HG03064 (cell line): Measurements from ENCODE around the gene CCDC77.

ENCODE experiments used
- ATAC-seq: cut with Tn5 transposase; IDR thresholded peaks from one replicate; pipeline ENCODE4 v1.9.1; 2021; ENCODE audit warnings: low read depth; ENCODE audit not compliant: unreplicated experiment

Gene CCDC77

GRCh38 chr12:450438-450837 is 49.0 kb downstream of the CCDC77 start:
- no peak for ATAC-seq

- ATAC-seq: no peak
Measured at GRCh38 chr12:452667-453210, 51.3 kb downstream of the CCDC77 start.

GRCh38 chr12:454833-455232 is 53.4 kb downstream of the CCDC77 start:
- no peak for ATAC-seq

DNA sequence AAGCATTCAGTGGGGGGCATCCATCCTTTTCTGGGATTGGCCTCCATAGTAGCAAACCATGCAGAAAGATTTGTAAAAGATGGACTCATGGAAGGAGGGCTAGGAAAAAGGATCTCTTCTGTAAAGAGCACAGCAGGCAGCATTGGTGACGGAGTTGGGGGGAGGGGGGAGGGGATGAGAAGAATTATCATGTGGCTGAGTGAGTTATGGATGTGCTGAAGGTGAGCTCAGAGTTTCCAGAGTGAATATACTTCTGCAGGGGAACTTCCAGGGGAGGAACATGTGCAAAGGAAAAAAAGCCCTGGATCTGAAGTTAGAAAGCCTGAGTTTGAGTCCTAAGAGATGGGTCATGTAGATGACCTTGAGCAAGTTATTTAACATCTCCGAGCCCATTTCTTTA is 54.4 kb downstream of the CCDC77 start:
- ATAC-seq: no peak

- no peak for ATAC-seq
Measured at GRCh38 chr12:457676-458075, 56.2 kb downstream of the CCDC77 start.

- ATAC-seq: no peak
Measured at GRCh38 chr12:459050-459429, 57.6 kb downstream of the CCDC77 start.

GRCh38 chr12:459430-460258 is 58.2 kb downstream of the CCDC77 start, which contains the start of gene B4GALNT3:
Gene B4GALNT3 (plus strand): TSS chr12:459939. CDS start chr12:460377, 438 bp downstream.
- ATAC-seq: no peak

DNA sequence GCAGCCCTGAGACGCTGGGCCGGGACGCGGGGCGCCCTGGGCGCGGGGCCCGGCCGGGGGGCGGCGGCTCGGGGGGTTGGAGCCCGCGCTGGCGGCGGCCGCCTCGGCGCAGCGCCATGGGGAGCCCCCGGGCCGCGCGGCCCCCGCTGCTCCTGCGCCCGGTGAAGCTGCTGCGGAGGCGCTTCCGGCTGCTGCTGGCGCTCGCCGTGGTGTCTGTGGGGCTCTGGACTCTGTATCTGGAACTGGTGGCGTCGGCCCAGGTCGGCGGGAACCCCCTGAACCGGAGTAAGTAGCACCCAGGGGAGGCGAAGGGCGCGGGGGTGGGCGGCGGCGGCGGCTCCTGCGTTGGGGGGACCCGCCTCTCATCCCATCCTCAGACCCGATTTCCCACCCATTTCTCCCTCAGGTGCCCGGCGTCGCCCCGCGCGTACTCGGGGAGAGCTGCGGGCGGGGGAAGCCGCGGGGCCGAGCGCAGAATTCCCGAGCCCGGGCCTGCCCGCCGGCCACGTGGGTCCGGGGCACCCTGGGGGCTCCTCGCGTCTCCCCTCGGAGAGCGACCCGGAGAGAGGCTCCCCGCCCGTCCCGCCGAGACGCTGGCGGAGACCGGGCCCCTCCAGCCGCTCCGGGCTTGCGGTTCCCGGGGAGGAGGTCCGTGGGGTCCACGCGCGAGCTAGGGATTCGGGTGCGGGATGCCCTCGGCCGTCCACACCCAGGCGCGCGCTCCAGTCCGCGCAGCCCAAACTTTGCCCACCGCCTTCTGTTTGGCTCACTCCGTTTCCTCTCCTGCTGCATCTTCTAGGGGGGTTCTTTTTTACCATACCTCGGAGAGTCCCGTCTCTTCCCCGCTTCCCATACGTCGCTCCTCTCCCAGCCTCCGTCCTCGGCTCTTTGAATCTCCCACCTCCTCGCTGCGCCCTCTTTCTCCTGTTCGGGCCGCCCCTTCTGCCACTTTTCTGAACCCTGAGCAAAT is 59.1 kb downstream of the CCDC77 start:
- ATAC-seq: no peak

- ATAC-seq: no peak
Measured at GRCh38 chr12:461425-461824, 60.0 kb downstream of the CCDC77 start.

DNA sequence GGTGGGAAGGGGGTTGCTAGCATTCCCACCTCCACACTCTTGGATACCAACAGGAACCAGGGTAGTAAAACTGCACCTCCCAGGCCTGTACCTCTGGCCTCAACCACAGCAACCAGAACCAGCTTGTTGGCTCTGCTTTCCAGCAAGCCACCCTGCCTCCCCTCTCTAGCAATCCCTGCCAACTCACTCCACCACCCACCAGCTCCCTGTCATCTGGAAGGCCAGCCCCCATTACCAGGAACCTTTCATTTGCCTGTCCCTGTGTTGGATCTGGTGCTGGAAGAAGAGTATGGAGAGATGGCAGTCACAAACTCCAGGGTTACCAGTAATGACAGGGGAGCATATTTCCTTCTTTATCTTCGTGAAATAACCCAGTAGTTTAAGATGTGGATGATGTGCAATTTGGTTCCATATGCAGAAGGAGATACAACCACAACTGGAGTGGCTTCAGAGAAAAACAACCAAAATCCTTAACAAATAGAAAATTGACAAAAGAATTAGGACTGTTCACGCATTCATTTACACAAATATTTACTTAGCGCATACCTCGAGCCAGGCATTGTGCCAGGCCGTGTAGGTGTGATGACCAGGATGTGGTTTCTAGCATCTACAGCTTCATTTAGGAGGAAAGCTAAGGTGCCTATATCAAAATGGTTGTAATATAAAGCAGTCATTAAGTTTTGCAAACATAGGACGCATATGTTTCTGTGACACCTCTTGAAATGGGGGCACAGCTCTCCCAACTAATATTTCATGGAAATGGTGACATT is 61.7 kb downstream of the CCDC77 start:
- ATAC-seq: no peak

DNA sequence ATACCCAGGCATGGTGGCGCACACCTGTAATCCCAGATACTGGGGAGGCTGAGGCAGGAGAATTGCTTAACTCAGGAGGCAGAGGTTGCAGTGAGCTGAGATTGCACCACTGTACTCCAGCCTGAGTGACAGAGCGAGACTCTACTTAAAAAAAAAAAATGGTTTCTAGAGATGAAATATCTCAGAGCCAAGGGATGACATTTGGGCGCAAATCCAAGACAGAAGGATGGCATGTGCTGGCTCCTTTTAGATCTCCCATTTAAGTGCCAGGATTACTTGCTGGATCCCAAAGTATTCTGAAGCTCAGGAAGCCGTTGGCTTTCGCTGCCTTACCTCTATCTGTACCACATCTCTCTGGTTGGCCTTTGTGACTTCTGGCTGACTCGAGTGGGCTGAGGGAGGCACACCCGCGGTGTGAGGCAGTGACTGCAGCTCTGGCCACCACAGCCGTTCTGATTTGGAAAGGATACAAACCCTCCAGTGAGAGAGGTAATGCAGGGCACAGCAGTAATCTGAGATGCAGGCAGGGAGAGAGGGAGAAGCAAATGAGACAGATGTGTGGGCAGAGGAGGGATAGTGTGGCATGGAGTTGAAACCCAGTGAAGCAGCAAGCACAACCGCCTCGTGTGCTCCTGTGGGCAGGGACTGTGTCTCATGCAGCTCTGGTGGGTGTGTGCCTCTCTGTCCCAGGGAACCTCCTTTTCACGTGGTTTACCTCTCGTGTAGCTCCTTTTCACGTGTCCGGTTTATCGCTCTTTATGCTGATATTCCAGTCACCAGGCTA is 63.2 kb downstream of the CCDC77 start:
- no peak for ATAC-seq

- ATAC-seq: no peak
Measured at GRCh38 chr12:466039-466438, 64.6 kb downstream of the CCDC77 start.

DNA sequence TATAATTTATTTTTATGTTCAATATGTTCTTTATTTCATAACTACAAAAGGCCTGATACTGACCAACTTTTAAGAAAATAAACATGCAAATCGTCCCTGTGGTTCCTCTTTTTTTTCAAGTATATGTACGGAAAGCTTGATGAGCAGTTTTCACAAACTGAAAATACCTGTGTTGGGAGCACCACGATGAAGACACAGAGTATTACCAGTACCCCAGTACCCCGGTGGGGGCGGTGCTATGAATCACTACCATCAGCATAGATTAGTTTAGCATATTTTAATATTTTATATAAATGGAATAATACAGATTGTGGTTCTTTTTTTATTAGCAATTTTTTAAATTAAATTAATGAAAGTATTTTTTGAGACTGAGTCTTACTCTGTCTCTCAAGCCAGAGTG is 65.3 kb downstream of the CCDC77 start:
- ATAC-seq: no peak

GRCh38 chr12:467591-467990 is 66.1 kb downstream of the CCDC77 start:
- ATAC-seq: no peak

DNA sequence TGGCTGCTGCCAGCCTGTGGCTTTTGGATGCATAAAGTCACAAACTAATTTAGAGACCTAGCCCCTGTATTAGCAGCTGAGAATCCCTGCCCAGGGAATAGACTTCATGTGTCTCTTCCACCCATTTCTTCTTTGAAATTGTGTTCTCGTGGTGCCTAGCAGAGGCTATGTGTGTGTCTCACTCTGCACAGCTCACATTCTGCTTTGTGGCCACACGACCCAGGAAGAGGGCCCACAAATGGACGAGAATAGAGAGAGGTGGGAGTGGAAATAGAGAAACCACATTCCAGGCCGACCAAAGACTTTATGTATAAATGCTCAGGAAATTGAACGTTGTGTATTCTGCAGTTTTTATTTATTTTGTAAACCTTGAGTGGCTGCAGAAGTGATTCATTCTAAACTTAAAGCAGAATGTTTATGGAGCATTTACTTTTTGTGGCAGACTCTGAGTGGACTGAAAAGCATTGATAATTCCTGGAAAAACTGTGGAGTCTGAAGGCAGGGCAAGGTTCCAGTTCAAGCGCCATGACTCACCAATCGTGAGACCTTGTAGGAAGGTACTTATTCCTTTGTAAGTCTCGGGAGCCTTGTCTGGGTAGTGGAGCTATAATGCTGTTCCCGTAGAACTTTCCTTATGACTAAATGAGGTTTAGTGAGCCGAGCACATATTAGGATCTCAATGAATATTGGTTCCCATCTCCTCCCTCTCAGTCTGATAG is 67.4 kb downstream of the CCDC77 start:
- no peak for ATAC-seq

DNA sequence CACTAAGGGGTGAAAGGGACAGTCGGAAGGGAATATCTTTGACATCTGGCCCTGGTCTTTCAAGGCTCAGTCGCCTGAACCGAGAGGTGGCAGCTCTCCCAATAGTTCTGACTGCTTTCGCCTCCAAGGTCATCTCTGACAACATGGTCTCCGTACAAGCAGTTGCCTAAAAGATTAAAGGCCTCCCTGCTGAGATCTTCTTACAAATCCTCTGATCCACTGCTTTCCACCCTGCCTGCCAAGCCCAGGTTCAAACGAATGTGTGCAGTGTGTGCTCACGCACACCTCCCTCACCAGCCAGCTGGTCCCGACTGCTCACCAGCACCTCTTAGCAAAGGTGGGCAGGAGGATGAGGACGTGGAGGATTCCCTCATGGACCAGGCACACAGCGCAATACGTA is 68.7 kb downstream of the CCDC77 start:
- ATAC-seq: no peak

GRCh38 chr12:473198-473597 is 71.8 kb downstream of the CCDC77 start:
- ATAC-seq: no peak

GRCh38 chr12:473863-474577 is 72.6 kb downstream of the CCDC77 start:
- no peak for ATAC-seq
